ENCODE data around the gene KCNH1.

DNA sequence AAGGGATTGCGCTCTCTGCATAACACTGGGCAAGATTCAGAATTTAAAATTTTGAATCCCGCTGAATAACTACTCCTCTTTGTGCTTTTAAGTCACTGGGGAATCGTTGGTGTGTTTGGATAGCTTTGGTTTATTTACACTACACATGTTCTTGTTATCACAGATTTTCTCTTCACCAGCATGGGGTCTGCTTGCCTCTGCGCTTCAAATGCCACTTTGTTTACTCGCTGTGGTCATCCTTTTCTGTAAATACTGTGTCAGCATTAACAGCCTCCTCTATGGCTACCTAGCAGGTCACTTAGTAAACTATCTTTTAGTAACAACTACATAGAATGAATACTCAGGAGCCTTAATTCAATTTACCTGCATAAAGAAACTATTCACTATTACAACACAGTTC, 14.4 kb upstream of the KCNH1 start:
- TF ChIP-seq CTCF (conservative IDR thresholded peaks at IDR 0.05; ENCODE audit: low read depth, low read length) (no peak), RAD21 (IDR thresholded peaks at IDR 0.05; ENCODE audit: low read length) (no peak), POLR2A (IDR thresholded peaks at IDR 0.05; ENCODE audit: low read depth, low read length) (no peak)
- TF ChIP-seq, protein P1, sequence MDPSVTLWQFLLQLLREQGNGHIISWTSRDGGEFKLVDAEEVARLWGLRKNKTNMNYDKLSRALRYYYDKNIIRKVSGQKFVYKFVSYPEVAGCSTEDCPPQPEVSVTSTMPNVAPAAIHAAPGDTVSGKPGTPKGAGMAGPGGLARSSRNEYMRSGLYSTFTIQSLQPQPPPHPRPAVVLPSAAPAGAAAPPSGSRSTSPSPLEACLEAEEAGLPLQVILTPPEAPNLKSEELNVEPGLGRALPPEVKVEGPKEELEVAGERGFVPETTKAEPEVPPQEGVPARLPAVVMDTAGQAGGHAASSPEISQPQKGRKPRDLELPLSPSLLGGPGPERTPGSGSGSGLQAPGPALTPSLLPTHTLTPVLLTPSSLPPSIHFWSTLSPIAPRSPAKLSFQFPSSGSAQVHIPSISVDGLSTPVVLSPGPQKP (IDR thresholded peaks at IDR 0.05; ENCODE audit: borderline replicate concordance, low read depth, low read length), result no peak
